Endothelial cell of umbilical vein (primary cell): Measurements from ENCODE around the gene SH3D21. TPM values are rescaled to one million over a fixed set of nuclear protein-coding genes. Genes with fewer than 3 reads are reported as not detected.

Experiments used
- BruUV-seq: library from RNA; stranded (reverse); fragments of 400-500 nt; replicated peaks from 2 replicates; lab custom pipeline; 2021; lab: Mats Ljungman, UMichigan
- CTCF ChIA-PET: fragments of 300-600, 350-600 bp; sonication (Branson Sonifier 250); formaldehyde crosslinking; loops from one replicate; lab custom pipeline; 2021; ENCODE audit warnings: antibody characterized with exemption, inconsistent platforms; lab: Charles Lee
- POLR2A ChIA-PET: fragments of 300-600, 350-600 bp; sonication (Branson Sonifier 250); formaldehyde crosslinking; loops from one replicate; lab custom pipeline; 2021; ENCODE audit warnings: antibody characterized with exemption, inconsistent platforms; lab: Charles Lee
- DNase-seq: peaks from one replicate; pipeline ENCODE4 v3.0.0-alpha.2; 2011; ENCODE audit warnings: low read depth, low spot score
- FAIRE-seq: peaks from 2 replicates; lab custom pipeline; 2011; peaks lifted over from hg19 to GRCh38; lab: Jason Lieb, UNC
- H2AFZ ChIP-seq: 2 replicates; pipeline ENCODE4 v1.6.0; 2012; ENCODE audit warnings: low read depth, low read length, control low read depth, inconsistent platforms
- H3K27ac ChIP-seq: 2 replicates; pipeline ENCODE4 v1.5.1; 2011; ENCODE audit warnings: low read depth, mild to moderate bottlenecking, control low read depth, low read length, moderate library complexity; ENCODE audit not compliant: insufficient read depth
- H3K27me3 ChIP-seq, 2 experiments: 2 replicates each; pipeline versions ENCODE4 v1.6.0 to v1.6.1; 2011; ENCODE audit warnings: low read length in 2 of 2, mixed read lengths in 1 of 2; ENCODE audit not compliant: control insufficient read depth in 2 of 2, insufficient read depth in 2 of 2
- H3K36me3 ChIP-seq, 2 experiments: 2 replicates in 1 of 2; 3 replicates in 1 of 2; pipeline ENCODE4 v1.5.1; 2011; ENCODE audit warnings: low read length in 2 of 2, mild to moderate bottlenecking in 1 of 2, moderate library complexity in 1 of 2; ENCODE audit not compliant: control insufficient read depth in 2 of 2, insufficient read depth in 2 of 2; ENCODE audit errors: extremely low read depth in 1 of 2
- H3K4me1 ChIP-seq: 3 replicates; pipeline ENCODE4 v1.5.1; 2011; ENCODE audit warnings: mild to moderate bottlenecking, low read length; ENCODE audit not compliant: control insufficient read depth, insufficient read depth; ENCODE audit errors: extremely low read depth
- H3K4me2 ChIP-seq: 2 replicates; pipeline ENCODE4 v1.6.1; 2011; ENCODE audit warnings: low read length, control low read depth, mixed read lengths; ENCODE audit not compliant: insufficient read depth
- H3K4me3 ChIP-seq, 3 experiments: fragments of 200-600 bp in 1 of 3; sonication (generic), shearing (Covaris generic) in 1 of 3; replicated peaks in 1 of 3; 2 replicates each; pipeline ENCODE4 v1.5.1; 2011 to 2016; ENCODE audit warnings: control low read depth in 3 of 3, low read length in 3 of 3, mild to moderate bottlenecking in 2 of 3, inconsistent platforms in 1 of 3, low read depth in 1 of 3, moderate library complexity in 1 of 3; ENCODE audit not compliant: insufficient read depth in 1 of 3
- H3K79me2 ChIP-seq: 2 replicates; pipeline ENCODE4 v1.6.0; 2012; ENCODE audit warnings: low read length, inconsistent platforms; ENCODE audit not compliant: control insufficient read depth, insufficient read depth
- H3K9ac ChIP-seq: replicated peaks from 2 replicates; pipeline ENCODE3; 2011; ENCODE audit warnings: low read length, control low read depth; ENCODE audit not compliant: insufficient read depth; ENCODE audit errors: extremely low read depth
- H3K9me1 ChIP-seq: replicated peaks from 3 replicates; pipeline ENCODE4 v1.6.0; 2011; ENCODE audit warnings: mild to moderate bottlenecking, low read length; ENCODE audit not compliant: control insufficient read depth, insufficient read depth; ENCODE audit errors: extremely low read depth
- H3K9me3 ChIP-seq: replicated peaks from 2 replicates; pipeline ENCODE4 v1.5.1; 2012; ENCODE audit warnings: low read length, inconsistent platforms; ENCODE audit not compliant: control insufficient read depth, insufficient read depth
- H4K20me1 ChIP-seq: replicated peaks from 2 replicates; pipeline ENCODE3; 2011; ENCODE audit warnings: mild to moderate bottlenecking, low read length; ENCODE audit not compliant: control insufficient read depth, insufficient read depth; ENCODE audit errors: extremely low read depth
- EZH2 ChIP-seq: IDR thresholded peaks from 2 replicates; pipeline ENCODE4 v1.6.1; 2012; ENCODE audit warnings: borderline replicate concordance, low read depth, mild to moderate bottlenecking, moderate library complexity, low read length, inconsistent platforms; ENCODE audit not compliant: severe bottlenecking
- FOS ChIP-seq: IDR thresholded peaks from 2 replicates; pipeline ENCODE4 v1.6.1; 2011; ENCODE audit warnings: mild to moderate bottlenecking, low read length, moderate library complexity, borderline replicate concordance; ENCODE audit not compliant: insufficient read depth
- GATA2 ChIP-seq: IDR thresholded peaks from 2 replicates; pipeline ENCODE4 v1.7.0; 2011; ENCODE audit warnings: low read depth, mild to moderate bottlenecking, moderate library complexity, mixed read lengths, low read length; ENCODE audit not compliant: insufficient read length, insufficient read depth
- JUN ChIP-seq: IDR thresholded peaks from 2 replicates; pipeline ENCODE4 v1.6.1; 2011; ENCODE audit warnings: borderline replicate concordance, low read depth; ENCODE audit not compliant: insufficient read length, insufficient read depth
- MYC ChIP-seq: IDR thresholded peaks from one replicate; pipeline ENCODE4 v1.6.1; 2011; ENCODE audit warnings: mild to moderate bottlenecking, low read depth, low read length
- POLR2A ChIP-seq: IDR thresholded peaks from 2 replicates; pipeline ENCODE4 v1.6.1; 2012; ENCODE audit warnings: low read depth, mild to moderate bottlenecking, control low read depth, low read length
- POLR2AphosphoS5 ChIP-seq: IDR thresholded peaks from 2 replicates; pipeline ENCODE4 v1.6.1; 2012; ENCODE audit warnings: low read depth, mild to moderate bottlenecking, control low read depth, low read length, moderate library complexity; ENCODE audit not compliant: insufficient read depth
- dilution Hi-C: fragments of 300-500 bp; cut with MboI; formaldehyde crosslinking; loops from one replicate; pipeline ENCODE4 v1.15.0; 2019; ENCODE audit warnings: low sequenced_read_pairs; ENCODE audit not compliant: extremely low pct_ligation_motif_present
- intact Hi-C: fragments of 100-400 bp; cut with micrococcal nuclease; formaldehyde crosslinking; loops from one replicate; pipeline ENCODE4 v1.10.0; 2022
- polyA plus RNA-seq, 4 experiments: library from polyadenylated mRNA; depleted of rRNA in 3 of 4; stranded (reverse) in 3 of 4; unstranded in 1 of 4; fragments of >200 nt; gene quantifications; 2 replicates each; pipeline versions ENCODE4 v1.2.1 to v1.2.3, GENCODE V29; 2011 to 2012; ENCODE audit warnings: missing spikeins in 1 of 4
- total RNA-seq: library from RNA; stranded (reverse); gene quantifications from 2 replicates; pipeline ENCODE4 v1.2.3, GENCODE V29; 2021
- TF ChIP-seq, protein P1 (sequence below): IDR thresholded peaks from 2 replicates; pipeline ENCODE4 v1.6.1; 2011; ENCODE audit not compliant: insufficient read depth, insufficient read length
- TF ChIP-seq, protein P2 (sequence below), 2 donors: IDR thresholded peaks; 1 replicate in 1 of 2; 2 replicates in 1 of 2; pipeline ENCODE4 v1.5.1; 2011; ENCODE audit warnings: low read length in 2 of 2, mild to moderate bottlenecking in 2 of 2, moderate library complexity in 2 of 2, control low read depth in 1 of 2, inconsistent platforms in 1 of 2, low read depth in 1 of 2; ENCODE audit not compliant: insufficient read depth in 1 of 2; ENCODE audit errors: extremely low read depth in 1 of 2

The SH3D21 gene
- total and polyA plus RNA-seq, 2 donors (not counting 3 experiments of a cell fraction or from before 2014, with no cell fraction given), result 1.8 to 7.2 TPM

DNA sequence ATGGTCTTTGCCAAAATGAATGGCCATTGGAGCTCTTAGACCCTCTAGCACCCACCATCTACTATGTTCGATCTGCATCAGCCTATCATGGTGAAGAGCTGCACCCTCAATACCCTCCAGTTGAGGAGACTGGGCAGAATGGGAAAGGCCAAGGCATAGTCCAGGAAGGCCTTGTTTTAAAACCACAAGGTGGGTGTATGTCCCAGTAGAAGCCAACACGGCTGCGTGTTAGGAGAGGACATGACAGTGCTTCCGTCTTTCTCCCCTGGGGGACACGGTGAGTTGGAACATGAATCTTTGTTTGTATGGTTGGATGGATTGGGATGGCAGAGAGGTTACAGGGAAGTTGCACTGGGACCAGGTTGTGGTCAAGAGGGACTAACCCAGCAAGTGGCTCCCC lies 18.6 kb upstream of the SH3D21 start:
- H3K4me2 ChIP-seq, result no peak overlapping the region
- H3K4me3 ChIP-seq, result no peak overlapping the region
- no peaks in the 10 kb centered on the region for H3K9me1 ChIP-seq
- dilution Hi-C loops (no loop called here), intact Hi-C loops (no loop called here)
- no peak overlapping the region for H2AFZ ChIP-seq
- no peaks in the 10 kb centered on the region for H3K27me3 ChIP-seq
- H3K9ac ChIP-seq, result no peak overlapping the region
- no peaks in the 10 kb centered on the region for H3K9me3 ChIP-seq
- POLR2A ChIA-PET, result no interaction called here
- FAIRE-seq (no peak), DNase-seq (no peak)
- no TSS peak for BruUV-seq
- no peak overlapping the region for H3K27ac ChIP-seq
- no peak for TF ChIP-seq JUN
- no peak for TF ChIP-seq EZH2
- no peak for TF ChIP-seq POLR2A
- TF ChIP-seq, protein P1, sequence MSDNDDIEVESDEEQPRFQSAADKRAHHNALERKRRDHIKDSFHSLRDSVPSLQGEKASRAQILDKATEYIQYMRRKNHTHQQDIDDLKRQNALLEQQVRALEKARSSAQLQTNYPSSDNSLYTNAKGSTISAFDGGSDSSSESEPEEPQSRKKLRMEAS, result no peak
- no peak for TF ChIP-seq MYC
- no peak for TF ChIP-seq FOS
- no peak for TF ChIP-seq POLR2AphosphoS5
- TF ChIP-seq, protein P2, sequence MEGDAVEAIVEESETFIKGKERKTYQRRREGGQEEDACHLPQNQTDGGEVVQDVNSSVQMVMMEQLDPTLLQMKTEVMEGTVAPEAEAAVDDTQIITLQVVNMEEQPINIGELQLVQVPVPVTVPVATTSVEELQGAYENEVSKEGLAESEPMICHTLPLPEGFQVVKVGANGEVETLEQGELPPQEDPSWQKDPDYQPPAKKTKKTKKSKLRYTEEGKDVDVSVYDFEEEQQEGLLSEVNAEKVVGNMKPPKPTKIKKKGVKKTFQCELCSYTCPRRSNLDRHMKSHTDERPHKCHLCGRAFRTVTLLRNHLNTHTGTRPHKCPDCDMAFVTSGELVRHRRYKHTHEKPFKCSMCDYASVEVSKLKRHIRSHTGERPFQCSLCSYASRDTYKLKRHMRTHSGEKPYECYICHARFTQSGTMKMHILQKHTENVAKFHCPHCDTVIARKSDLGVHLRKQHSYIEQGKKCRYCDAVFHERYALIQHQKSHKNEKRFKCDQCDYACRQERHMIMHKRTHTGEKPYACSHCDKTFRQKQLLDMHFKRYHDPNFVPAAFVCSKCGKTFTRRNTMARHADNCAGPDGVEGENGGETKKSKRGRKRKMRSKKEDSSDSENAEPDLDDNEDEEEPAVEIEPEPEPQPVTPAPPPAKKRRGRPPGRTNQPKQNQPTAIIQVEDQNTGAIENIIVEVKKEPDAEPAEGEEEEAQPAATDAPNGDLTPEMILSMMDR (IDR thresholded peaks at IDR 0.05; ENCODE audit: extremely low read depth in 1 of 2, insufficient read depth in 1 of 2, low read depth in 1 of 2, low read length in 2 of 2), result no peak
- TF ChIP-seq GATA2, result no peak
- CTCF ChIA-PET, result interaction anchor here (1.2 to 3.4 kb wide), 3 partner anchors 13 to 153 kb away, joined by 4 to 81 read pairs (median 7); partner anchors contain the start of gene TRAPPC3
- peaks cover 51 to 52% of the 10 kb centered on the region in 2 experiments for H3K36me3 ChIP-seq
- H4K20me1 ChIP-seq, result no peaks in the 10 kb centered on the region
- H3K4me1 ChIP-seq, result no peaks in the 10 kb centered on the region
- H3K79me2 ChIP-seq, result peaks cover 37% of the 10 kb centered on the region
